ENCODE data around the gene SMC6.

SMC6 gene

DNA sequence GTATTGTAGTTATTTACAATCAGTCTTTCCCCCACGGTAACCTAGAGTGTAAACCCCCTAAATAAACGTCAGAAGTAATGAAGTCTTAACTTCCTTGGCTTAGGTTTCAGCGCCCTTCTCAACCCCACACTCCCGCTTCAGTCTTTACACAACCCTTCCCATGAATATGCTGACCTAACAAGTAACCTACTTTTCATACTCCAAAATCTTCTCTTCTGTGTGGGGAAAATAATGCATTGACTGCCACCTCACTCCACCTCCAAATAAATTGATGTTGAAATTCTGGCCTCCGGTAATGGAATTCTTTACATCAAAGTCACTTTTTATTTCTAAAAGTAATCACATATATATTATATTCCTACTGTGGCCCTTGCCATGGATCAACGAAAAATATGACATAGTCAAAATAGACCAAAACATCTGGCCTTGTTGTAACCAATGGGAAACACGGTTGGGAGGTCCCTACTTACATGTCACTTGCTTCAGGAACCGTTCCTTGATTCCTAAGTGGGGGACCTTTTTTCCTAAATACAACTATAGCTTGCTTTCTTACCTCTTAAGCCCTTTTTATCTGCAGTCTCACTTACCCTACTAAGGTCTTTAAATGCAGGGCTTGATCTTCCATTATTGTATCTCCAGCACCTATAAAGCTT, 1.3 kb upstream of the SMC6 start:
- TF ChIP-seq, protein P1, sequence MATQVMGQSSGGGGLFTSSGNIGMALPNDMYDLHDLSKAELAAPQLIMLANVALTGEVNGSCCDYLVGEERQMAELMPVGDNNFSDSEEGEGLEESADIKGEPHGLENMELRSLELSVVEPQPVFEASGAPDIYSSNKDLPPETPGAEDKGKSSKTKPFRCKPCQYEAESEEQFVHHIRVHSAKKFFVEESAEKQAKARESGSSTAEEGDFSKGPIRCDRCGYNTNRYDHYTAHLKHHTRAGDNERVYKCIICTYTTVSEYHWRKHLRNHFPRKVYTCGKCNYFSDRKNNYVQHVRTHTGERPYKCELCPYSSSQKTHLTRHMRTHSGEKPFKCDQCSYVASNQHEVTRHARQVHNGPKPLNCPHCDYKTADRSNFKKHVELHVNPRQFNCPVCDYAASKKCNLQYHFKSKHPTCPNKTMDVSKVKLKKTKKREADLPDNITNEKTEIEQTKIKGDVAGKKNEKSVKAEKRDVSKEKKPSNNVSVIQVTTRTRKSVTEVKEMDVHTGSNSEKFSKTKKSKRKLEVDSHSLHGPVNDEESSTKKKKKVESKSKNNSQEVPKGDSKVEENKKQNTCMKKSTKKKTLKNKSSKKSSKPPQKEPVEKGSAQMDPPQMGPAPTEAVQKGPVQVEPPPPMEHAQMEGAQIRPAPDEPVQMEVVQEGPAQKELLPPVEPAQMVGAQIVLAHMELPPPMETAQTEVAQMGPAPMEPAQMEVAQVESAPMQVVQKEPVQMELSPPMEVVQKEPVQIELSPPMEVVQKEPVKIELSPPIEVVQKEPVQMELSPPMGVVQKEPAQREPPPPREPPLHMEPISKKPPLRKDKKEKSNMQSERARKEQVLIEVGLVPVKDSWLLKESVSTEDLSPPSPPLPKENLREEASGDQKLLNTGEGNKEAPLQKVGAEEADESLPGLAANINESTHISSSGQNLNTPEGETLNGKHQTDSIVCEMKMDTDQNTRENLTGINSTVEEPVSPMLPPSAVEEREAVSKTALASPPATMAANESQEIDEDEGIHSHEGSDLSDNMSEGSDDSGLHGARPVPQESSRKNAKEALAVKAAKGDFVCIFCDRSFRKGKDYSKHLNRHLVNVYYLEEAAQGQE (IDR thresholded peaks at IDR 0.05; ENCODE audit: insufficient read depth in 1 of 2, low read depth in 2 of 2, low read length in 2 of 2), result no peak
- TF ChIP-seq FOXP2 (optimal IDR thresholded peaks at IDR 0.05; ENCODE audit: borderline replicate concordance, extremely low read depth, extremely low read length, insufficient read depth) (no peak), POLR2AphosphoS5 (IDR thresholded peaks at IDR 0.05; ENCODE audit: low read depth, low read length) (no peak), SIN3A (IDR thresholded peaks at IDR 0.05; ENCODE audit: borderline replicate concordance, insufficient read depth, low read length) (no peak), TAF1 (IDR thresholded peaks at IDR 0.05; ENCODE audit: borderline replicate concordance, insufficient read depth, low read length) (no peak)

DNA sequence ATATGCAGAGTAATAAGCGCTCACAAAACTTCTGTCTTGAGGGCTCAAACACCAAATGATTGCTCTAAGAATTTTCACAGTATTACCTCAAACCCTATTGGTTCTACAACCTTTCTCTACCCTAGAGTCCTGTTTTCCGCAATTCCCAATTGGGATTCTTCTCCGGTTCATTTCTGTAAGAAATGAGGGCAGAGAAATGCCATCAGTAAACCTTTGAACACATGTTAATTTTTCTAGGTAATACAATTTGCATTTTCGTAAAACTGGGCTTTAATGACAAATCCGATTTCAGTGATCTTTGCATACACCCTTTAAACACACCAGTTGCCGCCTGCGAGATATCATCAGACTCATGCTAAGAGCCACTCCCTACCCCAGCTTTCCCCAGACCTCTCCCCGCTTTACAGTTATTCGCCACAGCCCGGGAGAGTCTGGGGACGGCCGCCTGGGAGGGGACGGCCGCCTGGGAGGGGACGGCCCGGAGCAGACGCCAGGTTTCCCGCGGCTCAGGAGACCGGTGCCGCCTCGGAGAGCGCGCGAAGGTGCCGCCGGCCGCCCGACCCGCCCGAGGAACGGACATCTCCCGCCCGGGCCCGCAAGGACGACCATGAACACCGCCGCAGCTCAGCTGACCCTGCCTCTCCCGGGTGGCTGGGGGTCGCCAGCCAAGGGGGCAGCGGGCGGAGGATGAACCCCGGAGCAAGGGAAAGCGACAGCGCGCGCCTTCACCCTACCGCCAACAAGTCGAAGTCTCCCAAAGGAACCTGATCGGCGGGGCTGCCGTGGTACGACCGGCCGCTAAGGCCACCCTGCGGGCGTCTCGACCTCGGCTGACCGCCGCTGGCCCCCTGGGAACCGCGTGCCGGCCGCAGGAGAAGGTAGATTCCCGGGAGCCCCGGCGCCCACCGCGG, 463 bp downstream of the SMC6 start:
- TF ChIP-seq TAF1 (IDR thresholded peaks at IDR 0.05; ENCODE audit: borderline replicate concordance, insufficient read depth, low read length) (no peak), POLR2AphosphoS5 (IDR thresholded peaks at IDR 0.05; ENCODE audit: low read depth, low read length) (no peak), FOXP2 (optimal IDR thresholded peaks at IDR 0.05; ENCODE audit: borderline replicate concordance, extremely low read depth, extremely low read length, insufficient read depth) (no peak), SIN3A (IDR thresholded peaks at IDR 0.05; ENCODE audit: borderline replicate concordance, insufficient read depth, low read length) (no peak)
- TF ChIP-seq, protein P1 (IDR thresholded peaks at IDR 0.05; ENCODE audit: insufficient read depth in 1 of 2, low read depth in 2 of 2, low read length in 2 of 2), result no peak

DNA sequence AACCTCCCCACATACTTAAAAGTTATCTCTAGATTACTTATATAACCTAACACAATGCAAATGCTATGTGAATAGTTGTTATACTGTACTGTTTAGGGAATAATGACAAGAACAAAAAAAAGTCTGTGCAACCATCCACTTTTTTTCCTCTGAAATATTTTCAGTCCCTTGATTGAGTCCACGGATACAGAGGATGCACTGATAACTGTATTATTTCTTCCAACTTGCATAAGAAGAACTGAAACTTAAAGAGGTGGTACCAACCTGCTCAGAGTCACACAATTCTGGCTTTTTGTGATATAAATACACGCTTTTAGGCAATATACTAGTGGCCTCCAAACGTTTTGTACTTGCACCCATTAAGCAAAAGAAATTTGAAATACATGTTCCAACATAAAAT, 1.4 kb downstream of the SMC6 start:
- no peak for TF ChIP-seq SIN3A (IDR thresholded peaks at IDR 0.05; ENCODE audit: borderline replicate concordance, insufficient read depth, low read length)
- TF ChIP-seq POLR2AphosphoS5 (IDR thresholded peaks at IDR 0.05; ENCODE audit: low read depth, low read length), result no peak
- TF ChIP-seq FOXP2 (optimal IDR thresholded peaks at IDR 0.05; ENCODE audit: borderline replicate concordance, extremely low read depth, extremely low read length, insufficient read depth), result no peak
- TF ChIP-seq TAF1 (IDR thresholded peaks at IDR 0.05; ENCODE audit: borderline replicate concordance, insufficient read depth, low read length), result no peak
- TF ChIP-seq, protein P1 (IDR thresholded peaks at IDR 0.05; ENCODE audit: insufficient read depth in 1 of 2, low read depth in 2 of 2, low read length in 2 of 2), result no peak

DNA sequence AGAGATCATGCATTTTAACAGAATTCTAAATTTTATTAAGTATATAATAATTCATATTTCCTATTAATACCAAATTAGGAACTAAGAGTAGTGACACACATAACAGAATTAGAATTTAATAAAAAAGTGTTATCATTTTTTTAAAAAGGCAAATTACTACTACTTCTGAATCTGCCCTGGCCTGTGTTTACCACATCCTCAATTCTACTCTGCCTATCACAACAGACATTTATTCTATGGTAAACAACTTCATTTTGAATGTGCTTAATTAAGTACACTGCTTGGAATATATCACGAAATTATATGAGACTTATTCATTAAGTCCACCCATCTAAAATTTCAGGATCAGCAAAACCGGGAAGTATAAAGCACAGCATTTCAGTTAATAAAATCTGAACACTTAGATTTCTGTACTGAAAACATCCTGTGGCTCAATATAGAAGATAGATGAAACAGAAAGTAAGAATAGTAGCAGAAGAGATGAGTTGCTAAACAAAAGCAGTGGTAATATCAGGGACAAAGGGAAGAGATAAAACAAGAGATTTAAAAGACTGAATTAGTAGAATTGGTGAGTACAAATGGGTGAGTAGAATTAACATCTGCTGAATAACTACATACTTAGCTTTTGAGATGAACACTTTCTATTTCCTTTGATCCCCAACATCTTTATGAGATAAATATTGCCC, 3.7 kb downstream of the SMC6 start:
- TF ChIP-seq POLR2AphosphoS5 (IDR thresholded peaks at IDR 0.05; ENCODE audit: low read depth, low read length) (no peak), SIN3A (IDR thresholded peaks at IDR 0.05; ENCODE audit: borderline replicate concordance, insufficient read depth, low read length) (no peak), FOXP2 (optimal IDR thresholded peaks at IDR 0.05; ENCODE audit: borderline replicate concordance, extremely low read depth, extremely low read length, insufficient read depth) (no peak), TAF1 (IDR thresholded peaks at IDR 0.05; ENCODE audit: borderline replicate concordance, insufficient read depth, low read length) (no peak)
- TF ChIP-seq, protein P1 (IDR thresholded peaks at IDR 0.05; ENCODE audit: insufficient read depth in 1 of 2, low read depth in 2 of 2, low read length in 2 of 2), result no peak
